A673 (cell line): ENCODE data around the gene SSR1.

ENCODE experiments used
- CTCF ChIP-seq: fragments of 300-800, 200-600 bp; sonication (generic); conservative IDR thresholded peaks from 2 replicates; pipeline ENCODE4 v1.5.1; 2017; ENCODE audit warnings: low read depth, mild to moderate bottlenecking, antibody characterized with exemption, low read length, moderate library complexity, mixed read lengths
- EZH2 ChIP-seq: fragments of 200-600 bp; sonication (generic); IDR thresholded peaks from 2 replicates; pipeline ENCODE4 v1.6.1; 2017; ENCODE audit warnings: borderline replicate concordance, low read depth, mild to moderate bottlenecking, mixed read lengths, antibody characterized with exemption, low read length; ENCODE audit not compliant: poor library complexity, severe bottlenecking

DNA sequence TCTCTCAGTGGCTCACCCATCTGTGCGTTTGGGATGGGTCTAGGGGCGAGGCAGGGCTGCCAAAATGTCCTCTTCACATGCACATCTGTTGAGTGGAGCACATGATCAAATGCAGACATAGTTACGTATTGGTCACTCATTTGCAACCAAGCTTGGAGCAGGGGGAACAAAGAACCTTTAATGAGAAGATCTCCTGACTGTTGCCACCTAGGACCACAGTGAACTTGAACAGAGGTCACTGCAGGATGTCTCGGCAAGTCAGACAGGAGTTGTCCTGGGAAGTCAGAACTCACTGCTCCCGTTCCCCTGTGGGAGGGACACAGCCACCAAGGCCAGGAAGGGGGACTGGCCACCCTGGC, 73.4 kb downstream of the SSR1 start:
- TF ChIP-seq CTCF = no peak
- TF ChIP-seq EZH2 = no peak
